Activated naive CD4-positive, alpha-beta T cell treated with anti-CD3 and anti-CD28 coated beads for 36 hours (primary cell): Measurements from ENCODE around the gene ABCB8. TPM values are rescaled to one million over a fixed set of nuclear protein-coding genes. Genes with fewer than 3 reads are reported as not detected.

ENCODE experiments used
- CTCF ChIA-PET: fragments of 350-600 bp; sonication (Branson Sonifier 250); formaldehyde crosslinking; loops from one replicate; lab custom pipeline; 2021; ENCODE audit warnings: antibody characterized with exemption; lab: Charles Lee
- DNase-seq: peaks from one replicate; pipeline ENCODE4 v3.0.0-alpha.2; 2020
- H3K27ac Mint-ChIP-seq: one replicate; pipeline ENCODE4 v1.8.0; 2021; ENCODE audit warnings: mild to moderate bottlenecking, mixed read lengths
- H3K27me3 Mint-ChIP-seq: one replicate; pipeline ENCODE4 v1.8.0; 2021; ENCODE audit warnings: low read depth, mixed read lengths
- H3K36me3 Mint-ChIP-seq: one replicate; pipeline ENCODE4 v1.8.0; 2021; ENCODE audit warnings: low read depth, mixed read lengths
- H3K4me1 Mint-ChIP-seq: one replicate; pipeline ENCODE4 v1.8.0; 2021; ENCODE audit warnings: low read depth, mixed read lengths
- H3K4me3 Mint-ChIP-seq: one replicate; pipeline ENCODE4 v1.8.0; 2021; ENCODE audit warnings: mild to moderate bottlenecking, moderate library complexity, mixed read lengths
- H3K9me3 Mint-ChIP-seq: one replicate; pipeline ENCODE4 v1.8.0; 2021; ENCODE audit warnings: mixed read lengths
- intact Hi-C: fragments of 100-400 bp; cut with micrococcal nuclease; formaldehyde crosslinking; loops from one replicate; pipeline ENCODE4 v1.15.1; 2023
- total RNA-seq, 2 experiments: library from RNA; stranded (reverse); gene quantifications; one replicate each; pipeline ENCODE4 v1.2.3, GENCODE V29; 2021

Gene ABCB8
- total RNA-seq, 2 experiments from 2014 or later: 41.3 to 47.8 TPM

GRCh38 chr7:151062399-151063211, 34.4 kb downstream of the ABCB8 start:
- Mint-ChIP-seq H3K27ac (no peak overlapping the region), H3K36me3 (peaks cover 5% of the 10 kb centered on the region), H3K4me3 (no peak overlapping the region), H3K4me1 (peaks cover 24% of the 10 kb centered on the region), H3K9me3 (no peaks in the 10 kb centered on the region), H3K27me3 (no peaks in the 10 kb centered on the region)
- DNase-seq: no peak
- intact Hi-C loops: no loop called here
- CTCF ChIA-PET: no interaction called here

GRCh38 chr7:151063212-151063561, 34.9 kb downstream of the ABCB8 start:
- Mint-ChIP-seq H3K27me3 (no peaks in the 10 kb centered on the region), H3K4me3 (no peak overlapping the region), H3K27ac (no peak overlapping the region), H3K9me3 (no peaks in the 10 kb centered on the region), H3K36me3 (peaks cover 6% of the 10 kb centered on the region), H3K4me1 (peaks cover 24% of the 10 kb centered on the region)
- CTCF ChIA-PET: no interaction called here
- intact Hi-C loops: no loop called here
- DNase-seq: no peak

DNA sequence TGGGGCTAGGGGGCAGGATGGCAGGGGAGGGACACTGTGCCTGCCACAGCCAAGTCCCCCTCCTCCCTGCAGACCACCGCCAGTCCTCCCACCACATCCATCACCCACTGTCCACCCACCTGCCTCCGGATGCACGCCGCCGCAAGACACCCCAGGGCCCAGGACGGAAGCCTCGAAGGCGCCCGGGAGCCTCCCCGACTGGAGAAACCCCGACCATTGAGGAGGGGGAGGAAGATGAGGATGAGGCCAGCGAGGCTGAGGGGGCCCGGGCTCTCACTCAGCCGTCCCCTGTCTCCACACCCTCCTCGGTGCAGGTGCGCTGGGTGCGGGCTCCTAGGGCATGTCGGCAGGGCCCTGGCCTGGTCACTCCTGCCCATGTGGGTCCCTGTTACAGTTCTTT, 36.2 kb downstream of the ABCB8 start:
- Mint-ChIP-seq H3K9me3 (no peaks in the 10 kb centered on the region), H3K27me3 (no peaks in the 10 kb centered on the region), H3K4me3 (no peak overlapping the region), H3K4me1 (peaks cover 16% of the 10 kb centered on the region), H3K36me3 (peaks cover 6% of the 10 kb centered on the region), H3K27ac (no peak overlapping the region)
- intact Hi-C loops: no loop called here
- CTCF ChIA-PET: no interaction called here
- DNase-seq: no peak

DNA sequence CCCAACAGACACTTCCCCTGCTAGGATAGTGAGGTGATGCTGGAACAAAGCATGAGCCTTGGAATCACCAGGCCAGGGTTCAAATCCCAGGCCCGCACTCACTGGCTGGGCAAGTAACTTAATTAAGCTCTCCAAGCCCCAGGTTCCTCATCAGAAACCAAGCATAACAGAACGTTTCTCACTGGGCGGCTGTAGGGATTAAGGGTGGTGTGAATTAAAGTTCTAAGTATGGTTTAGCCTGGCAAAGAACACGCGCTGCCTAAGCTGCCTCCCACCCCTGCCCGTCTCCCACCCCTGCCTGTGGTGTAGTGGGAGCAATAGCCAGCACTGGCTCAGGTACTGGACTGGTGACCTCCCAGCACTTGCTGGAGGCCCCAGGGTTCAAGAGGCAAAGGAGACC, 36.7 kb downstream of the ABCB8 start:
- no peaks in the 10 kb centered on the region for H3K9me3 Mint-ChIP-seq

GRCh38 chr7:151065516-151065915, 37.3 kb downstream of the ABCB8 start:
- H3K4me1 Mint-ChIP-seq: peaks cover 11% of the 10 kb centered on the region
- no peak overlapping the region for H3K4me3 Mint-ChIP-seq
- H3K9me3 Mint-ChIP-seq: no peaks in the 10 kb centered on the region
- intact Hi-C loops: no loop called here
- no peaks in the 10 kb centered on the region for H3K27me3 Mint-ChIP-seq
- no peak for DNase-seq
- CTCF ChIA-PET: no interaction called here
- no peak overlapping the region for H3K27ac Mint-ChIP-seq
- peaks cover 6% of the 10 kb centered on the region for H3K36me3 Mint-ChIP-seq

More for the DNA sequence above, 36.7 kb downstream of the ABCB8 start:
- no peaks in the 10 kb centered on the region for H3K27me3 Mint-ChIP-seq
- no peak overlapping the region for H3K4me3 Mint-ChIP-seq
- DNase-seq: no peak
- H3K4me1 Mint-ChIP-seq: peaks cover 16% of the 10 kb centered on the region
- H3K36me3 Mint-ChIP-seq: peaks cover 6% of the 10 kb centered on the region
- H3K27ac Mint-ChIP-seq: no peak overlapping the region
- intact Hi-C loops: no loop called here
- CTCF ChIA-PET: no interaction called here

DNA sequence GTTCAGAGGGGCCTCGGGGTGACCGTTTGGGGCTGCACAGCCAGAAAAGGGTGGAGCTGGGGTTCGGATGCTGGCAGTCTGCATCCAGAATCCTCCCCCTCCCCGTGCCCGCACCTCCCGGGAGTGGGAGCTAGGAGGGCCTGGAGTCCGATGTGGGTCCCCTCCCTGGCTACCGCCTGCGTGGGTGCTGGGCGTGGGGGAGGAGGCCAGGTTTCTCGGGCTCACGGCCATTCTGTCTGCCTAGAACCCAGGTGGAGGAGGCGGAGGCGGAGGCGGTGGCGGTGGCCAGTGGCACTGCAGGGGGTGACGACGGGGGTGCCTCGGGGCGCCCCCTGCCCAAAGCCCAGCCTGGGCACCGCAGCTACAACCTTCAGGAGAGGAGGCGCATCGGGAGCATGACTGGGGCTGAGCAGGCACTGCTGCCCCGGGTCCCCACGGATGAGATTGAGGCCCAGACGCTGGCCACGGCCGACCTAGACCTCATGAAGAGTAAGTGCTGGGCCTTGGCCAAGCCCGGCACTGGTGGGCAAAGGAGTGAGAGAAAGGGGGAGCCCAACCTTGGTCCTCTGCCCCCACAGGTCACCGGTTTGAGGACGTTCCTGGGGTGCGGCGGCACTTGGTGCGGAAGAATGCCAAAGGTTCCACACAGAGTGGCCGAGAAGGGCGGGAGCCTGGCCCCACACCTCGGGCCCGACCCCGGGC, 38.2 kb downstream of the ABCB8 start:
- Mint-ChIP-seq H3K4me3 (no peak overlapping the region), H3K4me1 (peaks cover 3% of the 10 kb centered on the region), H3K27ac (no peak overlapping the region), H3K9me3 (no peaks in the 10 kb centered on the region), H3K27me3 (no peaks in the 10 kb centered on the region), H3K36me3 (peaks cover 9% of the 10 kb centered on the region)
- CTCF ChIA-PET: interaction anchor here (1.6 kb wide), 1 partner anchor 28 kb away, joined by 3 read pairs; no protein-coding TSS in a partner anchor
- intact Hi-C loops: no loop called here
- DNase-seq: no peak

- H3K4me1 Mint-ChIP-seq: no peaks in the 10 kb centered on the region
Measured at GRCh38 chr7:151068069-151068773, 40.0 kb downstream of the ABCB8 start.

DNA sequence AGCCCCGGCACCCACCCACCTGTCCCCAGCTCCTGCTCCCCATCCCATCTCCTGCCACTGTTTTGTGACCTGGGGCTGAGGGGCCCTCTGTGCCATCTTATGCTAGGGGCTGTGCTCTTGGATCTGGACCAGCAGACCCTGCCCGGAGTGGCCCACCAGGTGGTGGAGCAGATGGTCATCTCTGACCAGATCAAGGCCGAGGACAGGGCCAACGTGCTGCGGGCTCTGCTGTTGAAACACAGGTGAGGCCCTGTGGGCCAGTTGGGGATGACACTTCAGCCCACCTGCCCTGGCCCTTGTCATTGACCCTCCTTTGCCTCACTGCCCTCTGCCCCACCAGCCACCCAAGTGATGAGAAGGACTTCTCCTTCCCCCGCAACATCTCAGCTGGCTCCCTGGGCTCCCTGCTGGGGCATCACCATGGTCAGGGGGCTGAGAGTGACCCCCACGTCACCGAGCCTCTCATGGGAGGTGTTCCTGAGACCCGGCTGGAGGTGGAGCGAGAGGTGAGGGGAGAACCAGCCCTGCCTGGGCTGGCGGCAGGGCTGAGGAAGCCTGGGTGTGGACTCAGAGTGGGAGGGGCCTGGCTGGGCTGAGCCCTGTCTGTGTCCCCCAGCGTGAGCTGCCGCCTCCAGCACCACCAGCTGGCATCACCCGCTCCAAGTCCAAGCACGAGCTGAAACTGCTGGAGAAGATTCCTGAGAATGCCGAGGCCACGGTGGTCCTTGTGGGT, 41.8 kb downstream of the ABCB8 start:
- Mint-ChIP-seq H3K36me3 (peaks cover 11% of the 10 kb centered on the region), H3K9me3 (no peaks in the 10 kb centered on the region), H3K27ac (no peak overlapping the region), H3K4me1 (no peaks in the 10 kb centered on the region), H3K4me3 (no peak overlapping the region), H3K27me3 (no peaks in the 10 kb centered on the region)
- CTCF ChIA-PET: no interaction called here
- DNase-seq: no peak
- intact Hi-C loops: no loop called here

More at GRCh38 chr7:151068069-151068773, 40.0 kb downstream of the ABCB8 start:
- no peaks in the 10 kb centered on the region for H3K27me3 Mint-ChIP-seq
- H3K36me3 Mint-ChIP-seq: peaks cover 9% of the 10 kb centered on the region
- no peak overlapping the region for H3K27ac Mint-ChIP-seq
- H3K4me3 Mint-ChIP-seq: no peak overlapping the region
- H3K9me3 Mint-ChIP-seq: no peaks in the 10 kb centered on the region
- CTCF ChIA-PET: interaction anchor here (0.6 to 1.6 kb wide), 2 partner anchors 26 to 995 kb away, joined by 3 read pairs; no protein-coding TSS in a partner anchor
- no peak for DNase-seq
- intact Hi-C loops: no loop called here

GRCh38 chr7:151070574-151070960, 42.3 kb downstream of the ABCB8 start:
- no peak for DNase-seq
- Mint-ChIP-seq H3K27me3 (no peaks in the 10 kb centered on the region), H3K4me1 (no peaks in the 10 kb centered on the region), H3K9me3 (no peaks in the 10 kb centered on the region), H3K36me3 (peaks cover 9% of the 10 kb centered on the region), H3K4me3 (no peak overlapping the region), H3K27ac (no peak overlapping the region)
- intact Hi-C loops: no loop called here
- CTCF ChIA-PET: no interaction called here

DNA sequence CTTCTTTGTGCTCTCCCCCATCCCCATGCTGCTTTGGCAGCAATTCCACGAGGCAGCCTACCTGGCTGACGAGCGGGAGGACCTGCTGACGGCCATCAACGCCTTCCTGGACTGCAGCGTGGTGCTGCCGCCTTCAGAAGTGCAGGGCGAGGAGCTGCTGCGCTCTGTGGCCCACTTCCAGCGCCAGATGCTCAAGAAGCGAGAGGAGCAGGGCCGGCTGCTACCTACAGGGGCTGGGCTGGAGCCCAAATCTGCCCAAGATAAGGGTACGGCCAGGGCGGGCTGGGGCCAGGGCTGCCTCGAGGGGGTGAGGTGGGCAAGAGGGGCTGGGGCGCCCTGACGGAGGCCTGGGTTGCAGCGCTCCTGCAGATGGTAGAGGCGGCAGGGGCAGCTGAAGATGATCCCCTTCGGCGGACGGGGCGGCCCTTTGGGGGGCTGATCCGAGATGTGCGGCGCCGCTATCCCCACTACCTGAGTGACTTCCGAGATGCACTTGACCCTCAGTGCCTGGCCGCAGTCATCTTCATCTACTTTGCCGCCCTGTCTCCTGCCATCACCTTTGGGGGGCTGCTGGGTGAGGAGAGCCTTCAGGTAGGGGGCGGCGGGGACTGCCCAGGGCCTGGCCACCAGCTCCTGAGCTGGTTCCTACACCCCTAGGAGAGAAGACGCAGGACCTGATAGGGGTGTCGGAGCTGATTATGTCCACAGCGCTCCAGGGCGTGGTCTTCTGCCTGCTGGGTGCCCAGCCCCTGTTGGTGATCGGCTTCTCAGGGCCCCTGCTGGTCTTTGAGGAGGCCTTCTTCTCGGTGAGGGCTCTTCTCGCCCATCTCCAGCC, 43.0 kb downstream of the ABCB8 start:
- intact Hi-C loops: no loop called here
- Mint-ChIP-seq H3K27me3 (no peaks in the 10 kb centered on the region), H3K4me1 (no peaks in the 10 kb centered on the region), H3K36me3 (peaks cover 9% of the 10 kb centered on the region), H3K4me3 (no peak overlapping the region), H3K9me3 (no peaks in the 10 kb centered on the region), H3K27ac (no peak overlapping the region)
- no peak for DNase-seq
- CTCF ChIA-PET: no interaction called here

DNA sequence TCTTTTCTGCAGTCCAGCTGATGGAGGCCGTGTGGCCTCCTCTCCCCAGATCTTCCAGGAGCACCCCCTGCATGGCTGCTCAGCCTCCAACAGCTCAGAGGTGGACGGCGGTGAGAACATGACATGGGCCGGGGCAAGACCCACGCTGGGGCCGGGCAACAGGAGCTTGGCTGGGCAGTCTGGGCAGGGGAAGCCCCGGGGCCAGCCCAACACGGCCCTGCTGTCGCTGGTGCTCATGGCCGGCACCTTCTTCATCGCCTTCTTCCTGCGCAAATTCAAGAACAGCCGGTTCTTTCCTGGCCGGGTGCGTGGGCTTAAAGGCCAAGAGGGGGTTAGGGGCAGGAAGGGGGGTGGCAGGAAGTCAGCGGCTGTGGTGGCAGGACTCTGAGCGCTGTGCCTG, 45.7 kb downstream of the ABCB8 start:
- Mint-ChIP-seq H3K9me3 (no peaks in the 10 kb centered on the region), H3K36me3 (peaks cover 7% of the 10 kb centered on the region), H3K4me1 (peaks cover 8% of the 10 kb centered on the region), H3K27me3 (no peaks in the 10 kb centered on the region), H3K27ac (no peak overlapping the region), H3K4me3 (no peak overlapping the region)
- intact Hi-C loops: no loop called here
- DNase-seq: no peak
- CTCF ChIA-PET: interaction anchor here (2.2 kb wide), 1 partner anchor 14 kb away, joined by 9 read pairs; no protein-coding TSS in a partner anchor
